SK-N-SH (cell line): Measurements from ENCODE around the gene FOXF2. TPM values are rescaled to one million over a fixed set of nuclear protein-coding genes. Genes with fewer than 3 reads are reported as not detected.

Source experiments
- CTCF ChIA-PET: fragments of 300-600, 350-600 bp; formaldehyde crosslinking; extraction: SDS; loops from one replicate; lab custom pipeline; 2021; lab: Yijun Ruan, JAX
- POLR2A ChIA-PET: fragments of 350-600 bp; sonication (Branson Sonifier 250); formaldehyde crosslinking; extraction: SDS; loops from one replicate; lab custom pipeline; 2020; ENCODE audit warnings: antibody characterized with exemption, inconsistent platforms; lab: Yijun Ruan, JAX
- DNase-seq: peaks from one replicate; pipeline ENCODE4 v3.0.0; 2012
- H2AFZ ChIP-seq: fragments of 200-600 bp; sonication (generic); 2 replicates; pipeline ENCODE4 v1.8.1; 2016; ENCODE audit warnings: antibody characterized with exemption, mild to moderate bottlenecking, low read depth
- H3F3A ChIP-seq: fragments of 200-600 bp; sonication (generic); replicated peaks from 2 replicates; pipeline ENCODE3; 2016; ENCODE audit warnings: antibody characterized with exemption, mild to moderate bottlenecking; ENCODE audit not compliant: insufficient read depth
- H3K27ac ChIP-seq, 2 experiments: fragments of 200-500 bp in 1 of 2; fragments of 200-600 bp in 1 of 2; sonication (Bioruptor generic) in 1 of 2; sonication (generic), shearing (Covaris generic) in 1 of 2; 2 replicates each; pipeline versions ENCODE4 v1.5.1 to v1.6.1; 2014 to 2016; ENCODE audit warnings: low read depth in 2 of 2, inconsistent platforms in 1 of 2, low read length in 1 of 2, mild to moderate bottlenecking in 1 of 2, mixed read lengths in 1 of 2
- H3K27me3 ChIP-seq: fragments of 200-600 bp; sonication (generic), shearing (Covaris generic); 2 replicates; pipeline ENCODE4 v1.6.1; 2016; ENCODE audit warnings: mixed run types; ENCODE audit not compliant: insufficient read depth
- H3K36me3 ChIP-seq, 2 experiments: fragments of 200-500 bp in 1 of 2; fragments of 200-600 bp in 1 of 2; sonication (Bioruptor generic) in 1 of 2; sonication (generic) in 1 of 2; replicated peaks in 1 of 2; 2 replicates each; pipeline versions ENCODE3 to v1.5.1; 2014 to 2016; ENCODE audit warnings: low read length in 1 of 2, mild to moderate bottlenecking in 1 of 2; ENCODE audit not compliant: insufficient read depth in 2 of 2, control insufficient read depth in 1 of 2
- H3K4me1 ChIP-seq, 2 experiments: fragments of 200-500 bp in 1 of 2; fragments of 200-600 bp in 1 of 2; sonication (Bioruptor generic) in 1 of 2; sonication (generic), shearing (Covaris generic) in 1 of 2; 2 replicates each; pipeline versions ENCODE4 v1.5.1 to v1.6.1; 2014 to 2016; ENCODE audit warnings: low read depth in 1 of 2, low read length in 1 of 2, mixed run types in 1 of 2; ENCODE audit not compliant: insufficient read depth in 2 of 2, control insufficient read depth in 1 of 2
- H3K4me2 ChIP-seq: fragments of 200-600 bp; sonication (generic), shearing (Covaris generic); 2 replicates; pipeline ENCODE4 v1.6.1; 2017; ENCODE audit warnings: mixed run types
- H3K4me3 ChIP-seq, 2 experiments: fragments of 200-500 bp in 1 of 2; fragments of 200-600 bp in 1 of 2; sonication (Bioruptor generic) in 1 of 2; sonication (generic), shearing (Covaris generic) in 1 of 2; 2 replicates each; pipeline versions ENCODE4 v1.5.1 to v1.8.1; 2014 to 2016; ENCODE audit warnings: low read depth in 2 of 2, inconsistent platforms in 1 of 2, low read length in 1 of 2, mild to moderate bottlenecking in 1 of 2, mixed read lengths in 1 of 2, moderate library complexity in 1 of 2
- H3K79me2 ChIP-seq: fragments of 200-600 bp; sonication (generic); 2 replicates; pipeline ENCODE4 v1.8.1; 2017; ENCODE audit warnings: mild to moderate bottlenecking; ENCODE audit not compliant: insufficient read depth
- H3K9ac ChIP-seq: fragments of 200-600 bp; sonication (generic); 2 replicates; pipeline ENCODE4 v1.6.1; 2017; ENCODE audit warnings: mixed run types
- H3K9me2 ChIP-seq: fragments of 200-600 bp; sonication (generic); 2 replicates; pipeline ENCODE4 v1.6.1; 2017; ENCODE audit warnings: mixed run types
- H3K9me3 ChIP-seq: fragments of 200-600 bp; sonication (generic); 2 replicates; pipeline ENCODE4 v1.6.1; 2017; ENCODE audit warnings: mixed run types, mild to moderate bottlenecking, moderate library complexity
- H4K20me1 ChIP-seq: fragments of 200-600 bp; sonication (generic); 2 replicates; pipeline ENCODE4 v1.6.1; 2017; ENCODE audit warnings: mild to moderate bottlenecking, mixed run types; ENCODE audit not compliant: insufficient read depth
- CHD2 ChIP-seq: fragments of 150-350 bp; IDR thresholded peaks from 2 replicates; pipeline ENCODE4 v1.6.1; 2018; ENCODE audit warnings: low read length; ENCODE audit not compliant: partially characterized antibody
- EP300 ChIP-seq, 2 experiments: IDR thresholded peaks; 2 replicates each; pipeline versions ENCODE4 v1.4.0 to v1.6.1; 2012; ENCODE audit warnings: borderline replicate concordance in 1 of 2, low read depth in 1 of 2, low read length in 1 of 2
- FOSL2 ChIP-seq: IDR thresholded peaks from 2 replicates; pipeline ENCODE4 v1.4.0; 2012; ENCODE audit warnings: low read depth, mild to moderate bottlenecking, moderate library complexity, borderline replicate concordance
- FOXJ3 ChIP-seq: sonication (generic); formaldehyde crosslinking; IDR thresholded peaks from 2 replicates; pipeline ENCODE4 v1.5.1; 2020; ENCODE audit warnings: mild to moderate bottlenecking, missing genetic modification reagents
- FOXM1 ChIP-seq: IDR thresholded peaks from 2 replicates; pipeline ENCODE4 v1.4.0; 2012; ENCODE audit warnings: low read depth, mild to moderate bottlenecking
- GABPA ChIP-seq: IDR thresholded peaks from 2 replicates; pipeline ENCODE4 v1.4.0; 2012; ENCODE audit warnings: low read depth, mild to moderate bottlenecking
- JUND ChIP-seq: IDR thresholded peaks from 2 replicates; pipeline ENCODE4 v1.4.0; 2012
- MXI1 ChIP-seq: IDR thresholded peaks from 2 replicates; pipeline ENCODE4 v1.6.1; 2012; ENCODE audit warnings: mild to moderate bottlenecking, low read depth, low read length, improper control_type of control experiment
- POLR2AphosphoS5 ChIP-seq: IDR thresholded peaks from 2 replicates; pipeline ENCODE4 v1.6.1; 2012; ENCODE audit warnings: low read depth, low read length
- RXRA ChIP-seq: IDR thresholded peaks from 2 replicates; pipeline ENCODE4 v1.4.0; 2012; ENCODE audit warnings: low read depth, mild to moderate bottlenecking, borderline replicate concordance
- TCF12 ChIP-seq: IDR thresholded peaks from 2 replicates; pipeline ENCODE4 v1.4.0; 2012
- WGBS: methylation state at CpG from one replicate; pipeline ENCODE4 v1.1.6; 2017; ENCODE audit warnings: low lambda C conversion rate; 5-methylcytosine and 5-hydroxymethylcytosine counted together
- polyA plus RNA-seq, 3 experiments: library from polyadenylated mRNA; depleted of rRNA; stranded (reverse); fragments of >200 nt; gene quantifications; 2 replicates each; pipeline ENCODE4 v1.2.3, GENCODE V29; 2012
- TF ChIP-seq, protein P1 (sequence below): IDR thresholded peaks from 2 replicates; pipeline ENCODE4 v1.4.0; 2012; ENCODE audit warnings: low read depth, borderline replicate concordance
- TF ChIP-seq, protein P2 (sequence below): fragments of 150-350 bp; IDR thresholded peaks from 2 replicates; pipeline ENCODE4 v1.6.1; 2017; ENCODE audit warnings: antibody characterized with exemption, low read length, low read depth, borderline replicate concordance
- TF ChIP-seq, protein P3 (sequence below): fragments of 200-600 bp; sonication (generic); IDR thresholded peaks from 2 replicates; pipeline ENCODE4 v1.6.1; 2017; ENCODE audit warnings: antibody characterized with exemption, mild to moderate bottlenecking, moderate library complexity
- TF ChIP-seq, protein P4 (sequence below): IDR thresholded peaks from 2 replicates; pipeline ENCODE4 v1.6.1; 2012; ENCODE audit warnings: mild to moderate bottlenecking, low read depth, low read length, moderate library complexity
- TF ChIP-seq, protein P5 (sequence below): IDR thresholded peaks from 2 replicates; pipeline ENCODE4 v1.4.0; 2012; ENCODE audit warnings: low read depth, borderline replicate concordance

Gene FOXF2
- polyA plus RNA-seq, 1 of the 3 experiments (the other 2 are of a cell fraction) = not detected

DNA sequence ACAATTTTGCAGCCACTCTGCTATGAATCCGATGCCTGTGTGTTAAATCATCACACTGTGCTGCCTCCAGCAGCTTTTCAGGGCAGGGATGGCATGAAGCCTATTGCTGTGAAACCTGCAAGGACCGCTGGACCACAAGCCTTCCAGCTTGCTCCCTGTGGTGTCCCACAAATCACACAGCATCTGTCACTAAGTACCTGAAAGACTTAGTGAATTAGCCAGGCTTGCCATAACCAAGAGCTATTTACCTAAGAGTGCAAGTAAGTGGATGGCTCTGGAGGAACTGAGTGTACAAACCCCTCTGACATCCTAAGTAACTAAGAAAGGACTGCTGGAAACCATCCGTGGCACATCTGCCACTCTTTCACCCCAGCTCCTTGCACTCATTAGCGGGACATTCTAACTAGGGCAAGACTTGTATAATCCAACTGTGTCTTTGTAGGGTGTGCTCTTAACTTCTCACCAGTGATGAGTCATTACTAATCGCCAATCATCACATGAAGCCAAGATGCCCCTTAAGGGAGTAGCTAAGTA, 42.8 kb upstream of the FOXF2 start:
- no peaks in the 10 kb centered on the region for H3K27me3 ChIP-seq
- no peak overlapping the region for H3K4me3 ChIP-seq
- no peaks in the 10 kb centered on the region for H4K20me1 ChIP-seq
- TF ChIP-seq, protein P1, sequence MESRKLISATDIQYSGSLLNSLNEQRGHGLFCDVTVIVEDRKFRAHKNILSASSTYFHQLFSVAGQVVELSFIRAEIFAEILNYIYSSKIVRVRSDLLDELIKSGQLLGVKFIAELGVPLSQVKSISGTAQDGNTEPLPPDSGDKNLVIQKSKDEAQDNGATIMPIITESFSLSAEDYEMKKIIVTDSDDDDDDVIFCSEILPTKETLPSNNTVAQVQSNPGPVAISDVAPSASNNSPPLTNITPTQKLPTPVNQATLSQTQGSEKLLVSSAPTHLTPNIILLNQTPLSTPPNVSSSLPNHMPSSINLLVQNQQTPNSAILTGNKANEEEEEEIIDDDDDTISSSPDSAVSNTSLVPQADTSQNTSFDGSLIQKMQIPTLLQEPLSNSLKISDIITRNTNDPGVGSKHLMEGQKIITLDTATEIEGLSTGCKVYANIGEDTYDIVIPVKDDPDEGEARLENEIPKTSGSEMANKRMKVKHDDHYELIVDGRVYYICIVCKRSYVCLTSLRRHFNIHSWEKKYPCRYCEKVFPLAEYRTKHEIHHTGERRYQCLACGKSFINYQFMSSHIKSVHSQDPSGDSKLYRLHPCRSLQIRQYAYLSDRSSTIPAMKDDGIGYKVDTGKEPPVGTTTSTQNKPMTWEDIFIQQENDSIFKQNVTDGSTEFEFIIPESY = no peak
- TF ChIP-seq RXRA = no peak
- TF ChIP-seq JUND = no peak
- no peak for TF ChIP-seq EP300 (IDR thresholded peaks at IDR 0.05; ENCODE audit: borderline replicate concordance in 1 of 2, low read depth in 1 of 2, low read length in 1 of 2)
- TF ChIP-seq, protein P2, sequence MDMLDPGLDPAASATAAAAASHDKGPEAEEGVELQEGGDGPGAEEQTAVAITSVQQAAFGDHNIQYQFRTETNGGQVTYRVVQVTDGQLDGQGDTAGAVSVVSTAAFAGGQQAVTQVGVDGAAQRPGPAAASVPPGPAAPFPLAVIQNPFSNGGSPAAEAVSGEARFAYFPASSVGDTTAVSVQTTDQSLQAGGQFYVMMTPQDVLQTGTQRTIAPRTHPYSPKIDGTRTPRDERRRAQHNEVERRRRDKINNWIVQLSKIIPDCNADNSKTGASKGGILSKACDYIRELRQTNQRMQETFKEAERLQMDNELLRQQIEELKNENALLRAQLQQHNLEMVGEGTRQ = no peak
- TF ChIP-seq GABPA = no peak
- no peak for TF ChIP-seq FOXJ3 (CRISPR knock-in tag)
- no peak for TF ChIP-seq FOSL2
- TF ChIP-seq CHD2 = no peak
- TF ChIP-seq, protein P3, sequence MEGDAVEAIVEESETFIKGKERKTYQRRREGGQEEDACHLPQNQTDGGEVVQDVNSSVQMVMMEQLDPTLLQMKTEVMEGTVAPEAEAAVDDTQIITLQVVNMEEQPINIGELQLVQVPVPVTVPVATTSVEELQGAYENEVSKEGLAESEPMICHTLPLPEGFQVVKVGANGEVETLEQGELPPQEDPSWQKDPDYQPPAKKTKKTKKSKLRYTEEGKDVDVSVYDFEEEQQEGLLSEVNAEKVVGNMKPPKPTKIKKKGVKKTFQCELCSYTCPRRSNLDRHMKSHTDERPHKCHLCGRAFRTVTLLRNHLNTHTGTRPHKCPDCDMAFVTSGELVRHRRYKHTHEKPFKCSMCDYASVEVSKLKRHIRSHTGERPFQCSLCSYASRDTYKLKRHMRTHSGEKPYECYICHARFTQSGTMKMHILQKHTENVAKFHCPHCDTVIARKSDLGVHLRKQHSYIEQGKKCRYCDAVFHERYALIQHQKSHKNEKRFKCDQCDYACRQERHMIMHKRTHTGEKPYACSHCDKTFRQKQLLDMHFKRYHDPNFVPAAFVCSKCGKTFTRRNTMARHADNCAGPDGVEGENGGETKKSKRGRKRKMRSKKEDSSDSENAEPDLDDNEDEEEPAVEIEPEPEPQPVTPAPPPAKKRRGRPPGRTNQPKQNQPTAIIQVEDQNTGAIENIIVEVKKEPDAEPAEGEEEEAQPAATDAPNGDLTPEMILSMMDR = no peak
- no peak for TF ChIP-seq FOXM1
- H3K9ac ChIP-seq = no peak overlapping the region
- ChIA-PET POLR2A (no interaction called here), CTCF (interaction anchor here (1.2 to 1.3 kb wide), 2 partner anchors 8 to 754 kb away, joined by 3 read pairs; no protein-coding TSS in a partner anchor)
- H3K36me3 ChIP-seq = no peaks in the 10 kb centered on the region
- H3K9me3 ChIP-seq = no peaks in the 10 kb centered on the region
- H3K9me2 ChIP-seq = no peaks in the 10 kb centered on the region
- no peak overlapping the region for H3K27ac ChIP-seq
- H3F3A ChIP-seq = no peaks in the 10 kb centered on the region
- no peaks in the 10 kb centered on the region for H3K79me2 ChIP-seq
- no peak for DNase-seq
- H3K4me2 ChIP-seq = no peak overlapping the region
- H2AFZ ChIP-seq = no peak overlapping the region
- WGBS = 24% methylated on average over 5 of the region's 5 CpGs
- no peaks in the 10 kb centered on the region for H3K4me1 ChIP-seq

DNA sequence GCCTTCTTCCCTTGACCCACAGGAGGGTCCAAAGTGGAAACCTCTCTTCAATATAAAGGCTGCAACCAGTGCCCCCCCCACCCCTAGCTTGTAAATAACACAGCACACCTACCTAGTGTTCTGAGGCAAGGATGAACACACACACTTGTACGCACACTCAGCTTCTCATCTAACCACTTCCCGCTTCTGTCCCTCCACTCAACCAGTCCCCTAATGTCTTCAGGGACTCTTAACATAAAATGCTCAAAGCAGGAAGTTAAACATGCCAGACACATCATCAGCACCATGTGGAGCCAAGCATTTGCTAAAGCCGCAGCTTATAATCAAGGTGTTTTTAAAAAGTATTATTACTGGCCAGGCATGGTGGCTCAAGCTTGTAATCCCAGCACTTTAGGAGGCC, 42.2 kb upstream of the FOXF2 start:
- CTCF ChIA-PET = interaction anchor here (1.2 to 1.3 kb wide), 2 partner anchors 9 to 754 kb away, joined by 3 read pairs; no protein-coding TSS in a partner anchor
- POLR2A ChIA-PET = no interaction called here
- H3K79me2 ChIP-seq = no peaks in the 10 kb centered on the region

More for the DNA sequence above, 42.2 kb upstream of the FOXF2 start:
- no peak overlapping the region for H3K27ac ChIP-seq
- H3K9ac ChIP-seq = no peak overlapping the region
- no peaks in the 10 kb centered on the region for H4K20me1 ChIP-seq
- H3K27me3 ChIP-seq = no peaks in the 10 kb centered on the region
- no peak for DNase-seq
- H3K9me3 ChIP-seq = no peaks in the 10 kb centered on the region
- no peak overlapping the region for H2AFZ ChIP-seq
- no peaks in the 10 kb centered on the region for H3K36me3 ChIP-seq
- 34% methylated on average over 3 of the region's 3 CpGs for WGBS
- H3K4me1 ChIP-seq = no peaks in the 10 kb centered on the region
- no peak for TF ChIP-seq FOXM1
- TF ChIP-seq, protein P4, sequence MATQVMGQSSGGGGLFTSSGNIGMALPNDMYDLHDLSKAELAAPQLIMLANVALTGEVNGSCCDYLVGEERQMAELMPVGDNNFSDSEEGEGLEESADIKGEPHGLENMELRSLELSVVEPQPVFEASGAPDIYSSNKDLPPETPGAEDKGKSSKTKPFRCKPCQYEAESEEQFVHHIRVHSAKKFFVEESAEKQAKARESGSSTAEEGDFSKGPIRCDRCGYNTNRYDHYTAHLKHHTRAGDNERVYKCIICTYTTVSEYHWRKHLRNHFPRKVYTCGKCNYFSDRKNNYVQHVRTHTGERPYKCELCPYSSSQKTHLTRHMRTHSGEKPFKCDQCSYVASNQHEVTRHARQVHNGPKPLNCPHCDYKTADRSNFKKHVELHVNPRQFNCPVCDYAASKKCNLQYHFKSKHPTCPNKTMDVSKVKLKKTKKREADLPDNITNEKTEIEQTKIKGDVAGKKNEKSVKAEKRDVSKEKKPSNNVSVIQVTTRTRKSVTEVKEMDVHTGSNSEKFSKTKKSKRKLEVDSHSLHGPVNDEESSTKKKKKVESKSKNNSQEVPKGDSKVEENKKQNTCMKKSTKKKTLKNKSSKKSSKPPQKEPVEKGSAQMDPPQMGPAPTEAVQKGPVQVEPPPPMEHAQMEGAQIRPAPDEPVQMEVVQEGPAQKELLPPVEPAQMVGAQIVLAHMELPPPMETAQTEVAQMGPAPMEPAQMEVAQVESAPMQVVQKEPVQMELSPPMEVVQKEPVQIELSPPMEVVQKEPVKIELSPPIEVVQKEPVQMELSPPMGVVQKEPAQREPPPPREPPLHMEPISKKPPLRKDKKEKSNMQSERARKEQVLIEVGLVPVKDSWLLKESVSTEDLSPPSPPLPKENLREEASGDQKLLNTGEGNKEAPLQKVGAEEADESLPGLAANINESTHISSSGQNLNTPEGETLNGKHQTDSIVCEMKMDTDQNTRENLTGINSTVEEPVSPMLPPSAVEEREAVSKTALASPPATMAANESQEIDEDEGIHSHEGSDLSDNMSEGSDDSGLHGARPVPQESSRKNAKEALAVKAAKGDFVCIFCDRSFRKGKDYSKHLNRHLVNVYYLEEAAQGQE = no peak
- TF ChIP-seq, protein P2 = no peak
- no peak for TF ChIP-seq MXI1
- TF ChIP-seq POLR2AphosphoS5 = no peak
- TF ChIP-seq, protein P5, sequence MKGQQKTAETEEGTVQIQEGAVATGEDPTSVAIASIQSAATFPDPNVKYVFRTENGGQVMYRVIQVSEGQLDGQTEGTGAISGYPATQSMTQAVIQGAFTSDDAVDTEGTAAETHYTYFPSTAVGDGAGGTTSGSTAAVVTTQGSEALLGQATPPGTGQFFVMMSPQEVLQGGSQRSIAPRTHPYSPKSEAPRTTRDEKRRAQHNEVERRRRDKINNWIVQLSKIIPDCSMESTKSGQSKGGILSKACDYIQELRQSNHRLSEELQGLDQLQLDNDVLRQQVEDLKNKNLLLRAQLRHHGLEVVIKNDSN = no peak
- no peak for TF ChIP-seq TCF12
- H3K4me3 ChIP-seq = no peak overlapping the region
- H3K9me2 ChIP-seq = no peaks in the 10 kb centered on the region
- H3K4me2 ChIP-seq = no peak overlapping the region
- no peaks in the 10 kb centered on the region for H3F3A ChIP-seq
